HCEC 1CT (cell line): Measurements from ENCODE around the gene UBTD1.
A peak's percentile ranks its signal among the peaks of the same experiment; 100 is the strongest.
"Not testable (repeated sequence)": the region's sequence is repeated elsewhere in the genome, so short reads cannot be mapped to it uniquely, and the experiment has no call there.

Experiments
- DNase-seq: peaks from one replicate; pipeline ENCODE4 v3.0.0-alpha.2; 2017

The UBTD1 gene

DNA sequence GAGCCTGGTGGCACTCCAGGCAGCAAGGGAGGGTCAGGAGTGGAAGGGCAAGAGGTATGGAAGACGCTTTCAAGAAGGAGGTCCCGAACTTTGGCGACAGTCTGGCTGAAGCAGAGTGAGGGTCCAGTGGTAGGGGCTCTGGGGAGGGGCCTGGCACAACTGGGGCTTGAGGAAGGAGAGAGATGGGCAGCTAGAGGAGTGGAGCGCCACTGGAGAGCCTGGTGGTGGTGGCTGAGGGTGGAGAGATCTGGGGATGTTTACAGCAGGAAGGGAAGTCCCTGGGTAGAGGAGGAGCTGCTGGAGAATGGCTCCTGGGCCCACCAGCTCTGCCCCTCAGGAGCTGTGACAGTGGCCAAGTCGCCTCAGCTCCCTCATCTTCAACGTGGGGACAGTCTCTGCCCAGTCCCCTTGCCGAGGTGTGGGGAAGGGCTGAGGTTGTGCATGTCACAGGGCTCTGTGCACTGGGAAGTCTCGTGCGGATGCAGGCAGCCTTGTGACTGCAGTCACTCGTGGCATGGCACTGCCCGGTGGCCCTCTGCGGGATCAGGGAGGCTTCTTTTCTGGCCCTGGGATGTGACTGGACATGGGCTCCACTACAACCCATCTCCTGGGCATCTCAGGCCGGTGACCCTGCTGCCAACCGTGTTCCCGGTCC, 18.5 kb downstream of the UBTD1 start:
- no peak for DNase-seq

DNA sequence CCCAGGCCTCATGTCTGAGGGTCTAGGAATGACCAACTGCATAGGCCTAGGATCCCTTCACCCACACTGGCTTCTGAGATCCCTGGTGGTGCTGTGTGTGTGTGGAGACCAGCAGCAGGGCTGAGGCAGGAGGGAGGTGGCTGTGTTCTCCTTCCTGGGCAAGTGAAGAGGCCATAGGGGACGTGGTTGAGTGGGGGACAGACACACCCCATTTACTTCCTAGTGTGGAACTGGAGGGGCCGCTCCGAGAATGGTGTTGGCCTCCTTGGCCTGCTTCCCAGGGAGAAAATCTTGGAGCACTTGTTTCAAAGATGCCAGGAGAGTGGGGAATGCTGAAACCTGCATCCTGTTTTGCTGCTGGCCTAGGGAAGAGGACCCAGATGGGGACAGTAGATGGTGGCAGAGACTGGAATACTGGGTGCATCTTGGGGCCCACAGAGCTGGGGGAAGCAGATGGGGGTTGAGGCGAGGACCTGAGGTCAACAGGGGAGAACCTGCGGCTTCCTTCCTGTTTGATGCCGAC, 19.1 kb downstream of the UBTD1 start:
- DNase-seq = no peak

- DNase-seq = no peak
Measured at GRCh38 chr10:97518301-97519043, 19.7 kb downstream of the UBTD1 start.

DNA sequence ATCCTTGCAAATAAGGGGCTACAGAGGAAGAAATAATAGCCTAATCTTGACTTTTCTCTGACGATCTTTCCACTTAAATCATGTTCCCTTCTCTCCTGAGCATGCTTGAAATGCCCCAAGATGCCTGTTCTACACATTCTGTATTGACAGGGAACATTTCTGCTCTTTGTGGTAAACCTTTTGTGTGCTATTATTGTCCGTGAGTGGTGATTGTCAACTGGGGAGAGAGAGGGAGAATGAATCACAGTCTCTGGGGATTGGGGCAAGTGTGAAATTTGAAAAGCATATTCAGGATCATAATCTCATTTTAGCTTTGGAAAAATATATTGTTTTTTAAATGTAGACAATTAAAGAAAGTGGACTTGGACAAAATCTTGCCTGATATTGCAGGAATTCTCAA, 20.6 kb downstream of the UBTD1 start:
- no peak for DNase-seq

DNA sequence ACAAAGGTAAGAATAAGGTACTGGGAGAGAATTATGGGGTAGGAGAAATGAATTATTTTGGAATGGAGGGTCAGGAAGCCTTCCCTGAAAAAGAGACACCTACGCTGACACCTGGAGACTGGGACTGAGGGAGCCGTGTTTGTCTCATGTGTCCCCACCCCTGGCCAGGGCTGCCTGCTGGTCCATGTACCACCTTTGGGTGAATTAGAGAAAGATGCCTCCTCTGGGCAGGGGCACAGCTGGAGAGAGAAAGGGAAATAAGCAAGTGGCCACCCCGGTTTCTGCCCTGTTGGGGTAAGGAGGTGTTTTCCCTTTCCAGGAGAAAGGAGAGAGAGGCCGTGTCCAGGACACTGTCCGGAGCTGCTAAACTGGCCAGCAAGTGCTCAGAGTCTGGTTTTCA, 21.8 kb downstream of the UBTD1 start:
- DNase-seq = no peak

DNA sequence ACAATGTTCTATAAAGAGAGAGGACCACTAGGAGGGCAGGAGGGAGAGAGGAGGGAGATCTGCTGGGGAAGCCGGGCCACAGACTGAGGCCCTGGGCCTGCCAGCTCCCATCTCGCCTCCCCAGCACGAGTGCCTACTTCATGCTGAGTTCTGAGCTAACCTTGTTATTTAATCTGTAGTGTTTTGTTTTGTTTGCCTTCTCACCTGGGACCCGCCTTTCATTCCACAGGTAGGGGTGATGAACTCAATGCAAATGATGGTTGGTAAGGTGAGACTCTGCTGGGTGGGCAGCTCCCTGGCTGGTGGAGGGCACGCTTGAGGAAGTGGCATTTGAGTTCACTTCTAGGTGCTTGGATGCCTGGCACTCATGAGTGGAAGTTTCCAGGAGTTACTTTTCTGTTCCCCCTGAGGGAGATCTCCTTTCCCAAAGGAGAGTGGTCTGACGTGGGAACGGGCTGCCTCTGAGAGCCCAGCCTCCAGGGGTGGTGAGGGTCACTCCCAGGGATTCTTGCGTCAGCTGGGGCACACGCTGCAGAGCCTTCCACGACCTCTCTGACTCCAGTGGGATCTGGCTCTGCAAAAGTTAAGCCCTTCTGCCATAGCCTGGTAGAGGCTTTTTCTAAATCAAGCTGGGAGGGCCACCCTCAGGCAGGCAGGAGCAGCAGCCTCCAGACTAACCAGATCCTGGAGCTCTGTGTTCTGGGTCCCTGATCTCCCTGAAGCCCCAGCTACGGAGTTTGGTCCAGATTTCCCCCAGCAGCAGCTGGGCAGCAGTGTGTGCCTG, 22.4 kb downstream of the UBTD1 start:
- no peak for DNase-seq

DNA sequence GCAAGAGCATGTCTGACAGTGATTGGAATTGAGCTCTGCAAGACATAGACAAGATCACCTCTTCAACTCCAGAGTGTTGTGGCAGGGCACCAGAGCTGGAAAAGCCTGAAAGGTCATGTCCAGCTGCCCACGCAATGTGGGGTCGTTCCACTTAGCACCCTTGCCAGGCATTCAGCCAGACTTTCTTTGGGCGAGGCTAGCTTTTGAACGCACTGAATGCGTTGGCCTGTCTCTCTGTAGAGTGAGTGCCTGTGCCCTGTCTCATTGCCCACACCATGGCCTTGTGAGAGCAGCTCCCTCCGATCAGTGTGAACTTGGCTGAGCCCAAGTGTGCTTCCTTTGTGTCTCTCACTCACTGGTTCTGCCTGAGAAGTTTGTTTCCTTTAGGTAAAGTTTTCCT, 23.3 kb downstream of the UBTD1 start:
- DNase-seq = no peak

DNA sequence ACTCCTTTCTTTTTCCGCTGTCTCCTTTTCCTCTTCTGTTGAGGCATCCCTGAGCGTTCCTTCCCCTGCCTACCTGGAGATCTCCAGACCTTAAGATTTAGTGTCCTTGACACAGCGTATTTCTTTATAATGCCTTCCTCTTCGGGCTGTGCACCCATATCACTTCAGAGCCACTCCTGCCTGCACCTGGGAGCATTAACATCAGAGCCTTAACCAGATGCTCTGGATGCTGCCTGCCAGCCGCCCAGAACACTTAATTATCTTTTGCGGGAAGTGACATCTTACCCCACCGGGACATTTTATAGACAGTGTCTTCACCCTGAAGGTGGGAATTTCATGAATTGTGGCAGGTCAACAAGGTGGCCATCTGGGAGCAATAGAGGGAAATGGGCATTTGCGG, 24.2 kb downstream of the UBTD1 start:
- no peak for DNase-seq

DNA sequence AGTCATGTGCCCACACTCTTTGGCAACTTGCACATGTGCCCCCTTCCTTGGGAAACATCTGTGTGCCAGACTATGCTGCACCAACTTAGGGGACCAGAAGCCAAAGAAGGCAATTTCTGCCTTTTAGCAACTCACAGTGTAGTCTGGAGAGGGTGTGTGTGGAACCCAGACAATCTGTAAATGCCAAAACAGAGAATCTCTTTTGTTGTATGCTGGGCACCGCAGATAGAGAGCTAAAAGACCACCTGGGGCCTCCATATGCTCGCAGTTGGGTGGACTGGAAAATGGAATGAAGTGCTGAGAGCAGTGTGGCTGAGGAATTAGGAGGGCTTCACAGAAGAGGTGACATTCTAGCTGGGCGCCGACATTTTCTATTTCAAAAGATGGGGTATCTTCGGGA, 26.4 kb downstream of the UBTD1 start:
- DNase-seq = no peak

- no peak for DNase-seq
Measured at GRCh38 chr10:97525683-97526110, 27.0 kb downstream of the UBTD1 start.

GRCh38 chr10:97528876-97529275, 30.2 kb downstream of the UBTD1 start:
- not testable (repeated sequence) for DNase-seq

- DNase-seq = no peak
Measured at GRCh38 chr10:97529685-97530465, 31.2 kb downstream of the UBTD1 start.

DNA sequence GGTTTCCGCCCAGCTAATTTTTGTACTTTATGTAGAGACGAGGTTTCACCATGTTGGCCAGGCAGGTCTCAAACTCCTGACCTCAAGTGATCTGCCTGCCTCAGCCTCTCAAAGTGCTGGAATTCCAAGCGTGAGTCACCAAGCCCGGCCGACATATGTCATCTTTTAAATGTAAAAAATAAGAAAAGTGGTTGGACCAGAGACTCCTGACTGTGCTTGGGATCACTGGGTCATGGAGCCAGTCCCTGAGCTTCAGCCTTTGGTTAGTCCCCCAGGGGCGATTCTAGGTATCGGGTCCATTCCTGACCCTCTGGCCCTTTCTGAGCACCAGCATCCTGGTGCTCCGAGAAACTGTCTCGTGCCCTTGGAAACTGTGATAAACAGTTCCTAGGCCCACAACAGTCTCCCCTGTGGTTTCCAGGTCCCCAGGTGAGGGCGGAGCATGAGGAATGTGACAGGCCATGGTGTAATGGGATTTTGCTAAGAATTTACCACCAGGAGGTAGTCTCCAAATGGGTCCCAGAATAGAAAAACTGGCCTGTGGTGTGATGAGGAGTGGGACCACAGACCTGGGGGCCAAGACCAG, 32.8 kb downstream of the UBTD1 start:
- DNase-seq = peak; percentile 68

- peak; percentile 53 for DNase-seq
Measured at GRCh38 chr10:97532935-97533671, 34.4 kb downstream of the UBTD1 start.

DNA sequence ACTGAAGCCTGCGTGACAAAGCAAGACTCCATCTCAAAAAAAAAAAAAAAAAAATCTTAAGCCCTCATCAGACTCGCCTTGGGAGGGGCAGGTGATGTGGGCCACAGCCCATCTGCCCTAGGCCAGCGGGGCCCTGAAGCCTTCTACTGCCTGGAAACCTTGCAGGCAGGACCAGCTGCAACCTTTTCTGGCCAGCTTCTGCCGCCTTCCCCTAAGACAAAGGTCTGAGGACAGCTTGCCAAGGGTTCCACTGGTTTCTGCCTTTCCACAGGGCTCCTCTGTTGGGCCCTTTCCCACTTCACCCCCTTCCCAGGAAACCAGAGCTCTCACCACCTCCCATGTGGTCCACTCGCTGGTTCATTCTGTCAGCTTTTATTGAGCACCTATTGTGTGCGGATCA, 35.2 kb downstream of the UBTD1 start:
- DNase-seq = no peak

GRCh38 chr10:97534746-97535367, 36.1 kb downstream of the UBTD1 start:
- DNase-seq = peak; percentile 18

DNA sequence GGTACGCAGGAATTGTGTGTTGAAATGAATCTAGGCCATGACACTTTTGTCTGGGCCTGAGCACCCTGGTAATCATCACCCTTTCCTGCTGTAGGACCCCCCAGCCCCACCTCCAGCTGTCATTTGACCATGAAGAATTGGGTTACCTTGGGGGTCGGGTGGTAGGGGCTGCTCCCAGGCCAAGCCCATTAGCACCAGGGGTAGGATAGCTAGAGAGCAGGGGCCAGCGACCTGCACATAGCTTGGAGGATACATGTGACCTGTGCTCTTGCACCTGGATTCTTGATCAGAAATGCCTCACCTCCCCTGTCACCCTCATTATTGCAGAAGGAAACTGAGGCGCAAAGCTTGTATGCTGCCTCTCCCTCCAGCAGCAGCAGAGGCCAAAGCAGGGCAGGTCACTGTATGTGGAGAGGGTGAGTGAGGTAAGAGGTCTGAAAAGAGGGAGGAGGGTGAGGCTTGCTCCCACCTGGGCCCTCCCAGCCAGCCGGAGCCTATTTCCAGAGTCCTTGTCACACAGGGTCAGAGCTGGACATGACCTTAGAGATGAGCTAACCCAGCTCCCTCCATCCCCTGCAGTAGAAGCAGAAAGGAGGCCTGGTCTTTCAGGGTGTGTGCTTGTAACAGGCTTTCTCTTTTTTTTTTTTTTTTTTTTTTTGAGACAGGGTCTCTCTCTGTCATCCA, 38.6 kb downstream of the UBTD1 start:
- no peak for DNase-seq

DNA sequence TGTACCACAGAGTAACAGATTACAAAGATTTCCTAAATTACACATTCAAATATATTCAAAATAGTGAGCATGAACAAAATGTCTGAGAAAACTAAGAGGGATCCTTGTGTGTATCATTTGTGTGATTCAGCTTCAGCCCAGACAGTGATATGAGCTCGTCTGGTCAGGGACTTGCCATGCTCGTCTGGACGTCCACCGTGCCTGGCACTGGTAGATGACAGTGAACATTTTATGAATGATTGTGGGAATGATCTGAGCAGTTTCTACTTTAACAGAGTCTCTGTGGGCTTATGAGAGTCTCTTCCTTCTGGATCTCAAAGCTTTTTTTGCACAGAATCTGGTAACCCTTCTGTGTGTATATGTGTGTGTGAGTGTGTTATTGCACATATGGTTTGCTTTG, 39.7 kb downstream of the UBTD1 start:
- no peak for DNase-seq

DNA sequence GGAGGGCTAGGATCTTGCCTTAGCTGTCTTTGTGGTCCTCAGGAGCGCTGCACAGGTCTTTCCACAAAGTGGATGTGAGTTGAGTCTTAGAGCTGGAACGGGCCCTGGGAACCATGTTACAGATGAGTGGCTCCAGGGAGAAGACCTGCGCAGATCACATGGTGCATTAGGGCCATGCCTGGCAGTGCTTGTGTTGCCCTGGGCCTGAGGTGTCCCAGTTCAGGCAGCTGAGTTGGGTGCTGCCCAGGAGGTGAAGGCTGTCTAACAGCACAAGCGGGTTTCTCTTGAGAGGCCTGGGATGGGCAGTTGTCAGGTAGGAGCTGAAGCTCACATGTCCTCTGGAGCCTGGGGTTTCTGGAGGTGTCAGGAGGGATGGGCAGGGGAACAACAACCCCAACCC, 40.1 kb downstream of the UBTD1 start:
- DNase-seq = no peak

DNA sequence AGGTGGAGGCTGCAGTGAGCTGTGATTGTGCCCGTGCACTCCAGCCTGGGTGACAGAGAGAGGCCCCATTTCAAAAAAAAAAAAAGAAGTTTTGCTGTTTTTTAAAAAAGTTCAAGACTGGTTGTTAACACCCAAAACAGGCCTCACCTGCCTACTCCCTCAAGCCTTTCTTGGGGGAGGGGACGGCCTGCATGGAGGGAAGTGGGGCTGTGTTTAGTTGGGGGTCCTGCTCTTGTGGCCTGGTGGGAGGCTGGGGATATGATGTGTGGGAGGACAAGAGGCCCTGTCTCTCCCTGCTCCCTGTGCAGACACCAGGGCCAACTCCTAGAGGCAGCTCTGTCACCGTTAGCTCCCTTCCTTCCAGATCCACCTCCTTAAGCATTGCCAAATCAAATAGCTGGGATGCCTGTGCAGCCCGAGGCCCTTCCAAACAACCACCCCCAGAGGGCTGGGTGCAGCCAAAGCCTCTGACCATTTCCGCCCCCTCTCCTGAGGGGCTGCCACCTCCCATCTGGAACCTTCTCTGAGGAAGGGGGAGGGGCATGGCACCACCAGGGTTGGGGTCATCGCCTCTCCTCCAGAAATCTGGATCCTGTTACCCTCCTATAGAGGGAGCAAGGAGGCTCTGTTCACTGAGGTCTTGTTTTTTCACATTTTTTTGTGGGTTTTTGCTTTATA, 40.9 kb downstream of the UBTD1 start:
- peak; percentile 29 for DNase-seq
